ENCODE data around the gene RFC4.
"Not testable (repeated sequence)": the region's sequence is repeated elsewhere in the genome, so short reads cannot be mapped to it uniquely, and the experiment has no call there.

The RFC4 gene

GRCh38 chr3:186815435-186815834 is 9.2 kb upstream of the RFC4 start:
- no peak overlapping the region for H3K4me3 ChIP-seq (ENCODE audit: low read depth, low read length)
- peak; percentile 70 for DNase-seq (ENCODE audit: low read depth)
- no peak for TF ChIP-seq CTCF (conservative IDR thresholded peaks at IDR 0.05; ENCODE audit: low read depth, low read length)

GRCh38 chr3:186814100-186814499 is 7.8 kb upstream of the RFC4 start:
- H3K4me3 ChIP-seq (ENCODE audit: low read depth, low read length), result no peak overlapping the region
- no peak for DNase-seq (ENCODE audit: low read depth)
- TF ChIP-seq CTCF (conservative IDR thresholded peaks at IDR 0.05; ENCODE audit: low read depth, low read length), result no peak

- H3K4me3 ChIP-seq (ENCODE audit: low read depth, low read length); DNase-seq (ENCODE audit: low read depth): not testable (repeated sequence)
Observed at GRCh38 chr3:186811313-186811712, 5.0 kb upstream of the RFC4 start.

GRCh38 chr3:186810336-186810996 is 4.2 kb upstream of the RFC4 start:
- DNase-seq (ENCODE audit: low read depth), result no peak
- no peak for TF ChIP-seq CTCF (conservative IDR thresholded peaks at IDR 0.05; ENCODE audit: low read depth, low read length)
- no peak overlapping the region for H3K4me3 ChIP-seq (ENCODE audit: low read depth, low read length)

- no peak for TF ChIP-seq CTCF (conservative IDR thresholded peaks at IDR 0.05; ENCODE audit: low read depth, low read length)
- peak overlapping the region; percentile 87 for H3K4me3 ChIP-seq (ENCODE audit: low read depth, low read length)
- DNase-seq (ENCODE audit: low read depth), result no peak
Observed at GRCh38 chr3:186807231-186807630, 949 bp upstream of the RFC4 start.

GRCh38 chr3:186803447-186803846 is 2.8 kb downstream of the RFC4 start:
- not testable (repeated sequence) for H3K4me3 ChIP-seq (ENCODE audit: low read depth, low read length); DNase-seq (ENCODE audit: low read depth)

GRCh38 chr3:186802701-186803100 is 3.6 kb downstream of the RFC4 start:
- DNase-seq (ENCODE audit: low read depth), result no peak
- H3K4me3 ChIP-seq (ENCODE audit: low read depth, low read length), result no peak overlapping the region
- TF ChIP-seq CTCF (conservative IDR thresholded peaks at IDR 0.05; ENCODE audit: low read depth, low read length), result no peak

GRCh38 chr3:186800285-186800684 is 6.0 kb downstream of the RFC4 start:
- DNase-seq (ENCODE audit: low read depth), result no peak
- TF ChIP-seq CTCF (conservative IDR thresholded peaks at IDR 0.05; ENCODE audit: low read depth, low read length), result no peak
- H3K4me3 ChIP-seq (ENCODE audit: low read depth, low read length), result no peak overlapping the region
